HG03039 (cell line): ENCODE results near the gene RGL1.
"Not testable (repeated sequence)": the region's sequence is repeated elsewhere in the genome, so short reads cannot be mapped to it uniquely, and the experiment has no call there.

Experiments used
- ATAC-seq: cut with Tn5 transposase; IDR thresholded peaks from one replicate; pipeline ENCODE4 v1.9.1; 2021; ENCODE audit warnings: mild to moderate bottlenecking, moderate library complexity; ENCODE audit not compliant: unreplicated experiment

The RGL1 gene

DNA sequence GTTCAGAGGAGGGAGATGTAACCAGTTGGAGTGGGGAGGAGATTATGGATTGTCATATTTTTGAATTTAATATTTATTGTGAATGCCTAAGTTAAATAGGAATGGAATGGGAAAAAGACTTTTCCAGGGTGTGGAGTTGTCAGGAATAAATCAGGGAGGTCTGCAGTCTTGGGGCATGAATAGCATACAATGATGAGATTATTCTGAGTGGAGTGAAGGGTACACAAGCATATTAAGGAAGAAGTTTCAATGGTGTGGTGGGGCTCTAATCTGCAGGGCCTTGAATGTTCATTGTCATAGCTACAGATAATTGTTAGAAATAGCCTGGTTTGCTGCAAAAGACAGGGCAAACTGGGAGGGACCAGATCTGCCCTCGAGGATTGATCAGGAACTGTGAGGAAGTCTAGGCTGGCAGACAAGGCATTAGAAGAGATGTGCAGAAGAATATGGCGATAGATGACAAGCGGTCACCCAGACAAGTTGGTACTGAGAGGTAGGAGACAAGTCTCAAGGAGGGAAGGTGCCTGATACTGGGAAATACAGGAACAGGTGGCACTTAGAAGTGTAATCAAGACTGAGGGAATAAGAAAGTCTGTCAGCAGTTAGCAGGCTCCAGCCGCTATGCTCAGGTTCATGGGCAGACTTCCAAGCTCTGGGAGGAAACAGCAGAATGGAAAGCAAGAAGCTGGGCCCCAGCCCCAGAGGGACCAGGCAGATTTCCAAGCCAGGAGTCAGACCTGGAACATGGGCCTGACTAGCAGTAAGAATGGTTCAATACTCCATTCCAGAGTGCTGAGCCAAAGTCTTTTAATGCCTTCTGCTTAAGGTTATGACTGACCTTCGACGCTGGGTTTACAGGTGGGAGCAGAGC, 20.9 kb upstream of the RGL1 start:
- ATAC-seq: no peak

DNA sequence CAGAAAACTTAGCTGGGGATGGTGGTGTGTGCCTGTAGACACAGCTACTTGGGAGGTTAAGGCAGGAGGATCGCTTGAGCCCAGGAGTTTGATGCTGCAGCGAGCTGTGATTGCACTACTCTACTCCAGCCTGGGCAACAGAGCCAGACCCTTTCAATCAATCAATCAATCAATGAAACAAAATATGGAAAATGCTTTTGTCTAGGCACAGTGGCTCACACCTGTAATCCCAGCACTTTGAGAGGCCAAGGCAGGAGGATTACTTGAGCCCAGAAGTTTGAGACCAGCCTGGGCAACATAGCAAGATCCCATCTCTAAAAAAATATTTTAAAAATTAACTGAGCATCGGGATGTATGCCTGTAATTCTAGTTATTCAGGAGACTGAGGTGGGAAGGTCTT, 19.0 kb upstream of the RGL1 start:
- not testable (repeated sequence) for ATAC-seq

DNA sequence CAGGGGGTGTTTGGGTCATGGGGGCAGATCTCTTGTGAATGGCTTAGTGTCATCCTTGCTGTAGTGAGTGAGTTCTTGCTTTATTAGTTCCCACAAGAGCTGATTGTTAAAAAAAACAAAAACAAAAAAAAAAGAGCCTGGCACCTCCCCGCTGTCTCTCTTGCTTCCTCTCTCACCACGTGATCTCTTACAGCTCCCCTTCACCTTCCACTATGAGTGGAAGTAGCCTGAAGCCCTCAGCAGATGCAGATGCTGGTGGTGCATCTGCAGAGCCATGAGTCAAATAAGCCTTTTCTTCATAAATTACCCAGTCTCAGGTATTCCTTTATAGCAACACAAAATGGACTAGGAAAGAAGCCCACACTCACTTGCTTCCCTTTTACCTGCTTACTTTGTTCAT, 17.2 kb upstream of the RGL1 start:
- no peak for ATAC-seq

DNA sequence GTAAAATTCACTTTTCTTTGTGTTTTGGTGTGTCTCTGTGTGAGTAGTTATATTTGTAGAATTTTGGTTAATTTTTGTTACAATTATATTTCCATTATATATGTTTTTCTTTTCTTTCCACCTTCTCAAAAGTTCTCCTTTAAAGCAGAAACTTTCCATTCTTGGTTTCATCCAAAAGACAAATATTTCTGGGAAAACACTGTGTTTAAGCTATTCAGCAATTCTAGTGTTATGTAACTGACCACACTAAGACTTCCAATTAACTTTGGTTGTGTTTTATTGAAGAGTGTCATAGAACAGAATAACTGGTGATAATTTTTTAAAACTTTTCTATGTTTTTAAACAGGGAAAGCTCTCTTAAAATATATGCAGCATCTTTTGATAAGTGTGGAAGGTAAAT, 13.6 kb upstream of the RGL1 start:
- no peak for ATAC-seq

DNA sequence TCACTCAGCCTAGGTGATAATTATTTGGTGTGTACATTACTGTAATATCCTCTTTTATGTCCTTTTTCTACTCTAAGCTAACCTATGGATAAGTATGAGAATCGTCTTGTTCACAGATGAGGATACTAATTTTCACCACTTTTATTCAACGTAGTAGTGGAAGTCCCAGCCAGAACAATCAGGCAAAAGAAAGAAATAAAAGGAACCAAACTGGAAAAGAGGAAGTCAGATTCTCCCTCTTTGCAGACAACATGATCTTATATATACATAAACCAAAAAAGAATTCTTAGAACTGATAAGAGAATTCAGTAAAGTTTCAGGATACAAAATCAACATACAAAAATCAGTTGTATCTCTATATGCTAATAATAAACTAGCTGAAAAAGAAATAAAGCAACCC, 12.6 kb upstream of the RGL1 start:
- ATAC-seq: no peak

DNA sequence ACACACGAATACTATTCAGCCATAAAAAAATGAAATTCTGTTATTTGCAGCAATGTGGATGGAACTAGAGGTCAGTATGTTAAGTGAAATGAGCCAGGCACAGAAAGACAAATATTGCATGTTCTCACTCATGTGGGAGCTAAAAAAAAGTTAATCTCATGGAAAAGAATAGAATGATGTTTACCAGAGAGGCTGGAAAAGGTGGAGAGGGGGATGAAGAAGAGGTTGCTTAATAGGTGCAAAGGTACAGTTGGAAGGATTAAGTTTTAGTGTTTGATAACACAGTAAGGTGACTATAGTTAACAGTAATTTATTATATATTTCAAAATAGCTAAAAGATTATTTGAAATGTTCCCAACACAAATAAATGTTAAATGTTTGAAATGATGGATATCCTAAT, 10.8 kb upstream of the RGL1 start:
- ATAC-seq: no peak

DNA sequence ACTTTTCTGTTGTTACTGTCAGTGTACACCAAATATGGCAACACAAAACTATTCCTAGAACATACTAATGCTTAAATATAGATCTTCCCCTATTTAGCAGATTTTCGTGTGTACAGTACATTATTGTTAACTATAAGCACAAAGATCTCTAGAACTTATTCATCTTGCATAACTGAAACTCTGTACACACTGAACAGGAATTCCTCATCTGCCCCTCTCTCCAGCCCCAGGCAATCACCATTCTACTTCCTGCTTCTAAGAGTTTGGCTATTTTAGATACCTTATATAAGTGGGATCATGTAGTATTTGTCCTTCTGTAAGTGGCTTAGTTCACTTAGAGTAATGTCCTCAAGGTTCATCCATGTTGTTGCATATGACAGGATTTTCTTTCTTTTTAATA, 4.5 kb upstream of the RGL1 start:
- no peak for ATAC-seq

DNA sequence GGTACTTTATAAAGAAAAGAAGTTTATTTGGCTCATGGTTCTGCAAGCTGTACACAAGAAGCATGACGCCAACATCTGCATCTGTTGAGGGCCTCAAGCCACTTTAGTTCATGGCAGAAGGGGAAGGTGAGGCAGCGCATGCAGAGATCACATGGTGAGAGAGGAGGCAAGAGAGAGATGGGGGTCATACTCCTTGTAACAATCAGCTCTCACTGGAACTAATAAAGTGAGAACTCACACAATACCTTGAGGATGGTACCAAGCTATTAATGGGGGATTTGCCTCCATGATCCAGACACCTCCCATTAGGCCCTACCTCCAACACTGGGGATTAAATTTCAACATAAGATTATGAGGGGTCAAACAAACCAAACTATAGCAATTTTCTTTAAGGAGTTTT, 3.3 kb upstream of the RGL1 start:
- ATAC-seq: no peak

DNA sequence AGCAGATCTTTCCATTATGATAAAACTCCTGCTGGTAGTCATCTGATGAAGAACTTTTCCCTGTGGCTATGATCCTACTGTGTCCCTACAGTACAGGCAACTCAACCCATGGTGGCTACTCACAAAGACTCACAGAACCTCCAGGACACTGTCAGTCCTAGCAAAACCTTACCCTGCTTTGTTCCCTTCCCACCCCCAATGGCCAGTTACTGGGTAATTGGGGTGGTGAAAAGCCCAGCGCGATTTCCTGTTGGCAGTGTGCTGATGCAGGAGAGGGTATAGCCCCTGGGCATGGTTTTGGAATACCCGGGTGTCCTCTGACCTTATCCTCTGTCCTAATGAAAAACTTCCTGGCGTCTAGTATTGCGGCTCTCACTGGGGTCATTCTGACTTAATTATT, 533 bp upstream of the RGL1 start:
- no peak for ATAC-seq

DNA sequence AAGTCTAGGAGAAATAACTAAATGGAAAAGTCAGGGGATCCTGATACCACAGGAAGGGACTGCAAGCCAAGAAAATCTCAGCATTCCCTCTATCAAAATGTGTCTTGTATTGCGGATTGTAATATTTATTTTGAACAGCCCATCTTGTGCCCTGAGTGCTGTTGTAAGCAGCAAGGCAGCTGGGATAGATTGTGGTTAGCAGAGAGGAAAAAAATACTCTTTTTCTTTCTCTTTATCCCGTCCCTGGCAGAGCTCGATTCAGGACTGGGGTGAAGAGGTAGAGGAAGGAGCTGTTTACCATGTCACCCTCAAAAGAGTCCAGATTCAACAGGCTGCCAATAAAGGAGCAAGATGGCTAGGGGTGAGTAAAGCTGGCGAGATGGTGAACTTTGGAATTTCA, 1.2 kb downstream of the RGL1 start:
- no peak for ATAC-seq

DNA sequence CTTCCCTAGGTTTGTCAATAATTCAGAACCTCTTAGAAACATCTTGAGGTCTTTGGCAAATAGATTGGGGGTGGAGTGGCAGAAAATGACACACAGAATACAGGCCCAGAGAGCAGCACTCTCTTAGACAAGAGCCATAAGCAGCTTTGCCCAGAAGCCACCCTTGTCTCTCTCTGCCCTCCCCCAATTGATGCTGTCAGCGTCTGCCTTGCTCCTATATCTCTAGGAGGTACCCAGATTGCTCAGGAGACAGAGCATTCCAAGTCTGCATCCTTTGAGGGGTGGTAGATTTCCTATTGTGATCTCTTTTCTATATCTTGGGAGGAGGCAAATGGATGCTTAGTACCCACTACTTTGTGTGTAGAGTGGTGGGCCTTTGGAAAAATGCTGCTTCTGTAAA, 1.8 kb downstream of the RGL1 start:
- ATAC-seq: no peak

DNA sequence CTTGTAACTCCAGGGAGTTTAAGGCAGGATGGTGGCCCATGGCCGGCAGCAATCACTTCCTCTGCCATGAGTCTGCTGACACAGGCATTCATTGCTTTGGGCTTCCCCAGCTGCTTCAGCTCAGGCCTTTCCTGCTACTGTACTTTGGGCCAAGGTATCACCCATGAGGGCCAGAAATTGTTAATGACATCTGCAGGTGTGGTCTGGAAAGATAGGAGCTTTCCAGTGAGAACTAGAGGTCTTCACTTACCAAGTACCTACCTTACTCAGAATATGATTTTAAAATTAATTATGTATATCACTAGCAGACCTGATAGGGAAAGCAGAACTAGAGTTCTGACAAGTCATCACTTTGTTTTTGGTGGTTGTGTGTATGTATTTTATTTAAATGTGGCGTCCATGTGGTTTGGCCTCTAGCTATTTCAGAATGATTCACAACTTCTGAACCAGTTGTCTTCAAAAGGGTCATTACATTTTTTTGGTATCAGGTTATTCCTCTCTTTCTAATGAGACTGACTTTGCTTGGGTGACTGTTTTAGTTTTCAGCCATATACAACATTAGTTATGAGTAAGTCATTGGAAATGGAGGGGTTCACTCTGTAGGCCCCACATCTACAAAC, 2.7 kb downstream of the RGL1 start:
- ATAC-seq: no peak

DNA sequence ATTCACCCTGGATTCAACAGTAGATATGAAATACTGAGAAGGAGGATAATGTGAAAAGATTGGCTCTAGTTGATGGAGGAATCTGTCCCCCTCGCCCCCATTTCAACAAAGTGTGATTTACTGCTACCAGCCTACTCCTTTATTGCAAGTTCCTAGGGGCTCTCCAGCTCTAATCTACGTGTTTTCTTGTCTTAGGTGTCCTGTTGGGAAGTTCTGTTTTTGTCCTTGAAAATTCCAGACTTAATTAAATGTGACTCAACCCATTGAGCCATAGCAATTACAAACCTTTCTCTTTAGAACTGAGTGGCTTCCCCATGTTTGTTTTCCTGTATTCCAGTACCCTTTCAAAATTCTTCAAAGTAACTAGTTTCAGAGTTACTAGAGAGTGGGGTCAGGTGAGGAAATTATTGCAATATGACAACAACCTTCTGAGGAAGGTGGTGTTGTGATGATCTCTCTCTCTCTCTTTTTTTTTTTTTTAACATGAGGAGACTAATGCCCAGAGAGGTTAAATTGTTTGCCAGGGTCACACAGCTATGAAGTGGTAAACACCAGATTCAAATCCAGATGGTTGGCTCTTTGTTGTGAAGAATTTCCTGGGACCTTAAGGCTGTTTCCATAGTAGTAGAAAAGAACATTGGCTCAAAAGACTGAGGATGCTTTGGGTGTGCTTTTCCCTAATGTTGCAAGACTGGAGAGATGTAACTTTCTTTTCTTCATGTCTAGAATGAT, 3.5 kb downstream of the RGL1 start:
- no peak for ATAC-seq

DNA sequence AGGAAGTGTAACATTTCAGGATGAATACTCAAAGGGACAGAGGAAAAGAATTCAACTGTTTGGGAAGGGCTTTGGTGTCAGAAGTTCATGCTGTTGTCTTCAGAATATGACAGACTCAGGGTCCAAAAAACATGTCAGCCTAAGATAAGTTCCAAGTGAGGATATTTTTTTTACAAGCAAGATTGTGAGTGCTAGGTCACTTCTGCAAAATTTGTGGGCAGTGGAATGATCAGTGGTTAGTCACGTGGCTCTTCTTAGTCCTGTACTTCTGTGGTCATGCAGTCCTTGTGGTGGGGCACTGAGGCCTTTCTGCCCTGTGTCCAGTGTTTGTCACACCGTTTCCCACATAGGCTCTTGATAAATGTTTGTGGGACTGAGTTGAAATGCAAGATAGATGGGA, 5.2 kb downstream of the RGL1 start:
- no peak for ATAC-seq

DNA sequence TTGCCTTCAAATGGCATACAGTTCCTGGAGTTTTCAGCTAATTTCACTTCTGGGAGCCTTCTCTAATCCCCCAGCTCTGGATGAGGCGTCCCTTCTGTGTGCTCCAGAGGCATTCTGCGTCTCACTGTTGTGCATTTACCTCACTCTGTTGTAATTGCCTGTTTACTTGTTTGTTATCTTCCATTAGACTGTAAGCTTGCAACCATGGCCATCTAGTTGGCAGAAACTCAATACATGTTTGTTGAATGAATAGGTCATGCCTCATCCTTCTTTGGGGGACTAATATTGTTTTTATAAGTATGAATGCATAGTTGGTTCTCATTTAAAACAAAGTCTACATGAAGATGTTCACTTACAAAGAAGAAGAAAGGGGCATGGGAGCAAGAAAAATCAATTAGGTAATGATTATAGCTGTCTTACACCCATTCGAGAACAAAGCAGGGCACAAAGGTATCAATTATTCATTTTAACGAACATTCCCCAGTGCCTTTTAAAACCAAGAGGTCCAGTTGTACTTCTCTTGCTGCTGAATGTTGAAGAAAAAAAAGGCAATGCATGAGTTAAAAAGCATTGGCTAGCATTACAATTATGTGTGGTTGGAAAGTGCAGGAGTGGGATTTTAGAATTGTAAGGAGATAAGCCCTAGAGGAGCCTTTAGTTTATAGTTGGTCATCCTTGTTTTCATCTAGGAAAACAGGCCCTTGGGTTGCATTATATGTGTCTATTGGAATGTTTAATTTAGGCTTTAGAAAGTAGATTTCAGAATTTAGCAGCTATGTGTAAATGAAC, 6.0 kb downstream of the RGL1 start:
- ATAC-seq: no peak

DNA sequence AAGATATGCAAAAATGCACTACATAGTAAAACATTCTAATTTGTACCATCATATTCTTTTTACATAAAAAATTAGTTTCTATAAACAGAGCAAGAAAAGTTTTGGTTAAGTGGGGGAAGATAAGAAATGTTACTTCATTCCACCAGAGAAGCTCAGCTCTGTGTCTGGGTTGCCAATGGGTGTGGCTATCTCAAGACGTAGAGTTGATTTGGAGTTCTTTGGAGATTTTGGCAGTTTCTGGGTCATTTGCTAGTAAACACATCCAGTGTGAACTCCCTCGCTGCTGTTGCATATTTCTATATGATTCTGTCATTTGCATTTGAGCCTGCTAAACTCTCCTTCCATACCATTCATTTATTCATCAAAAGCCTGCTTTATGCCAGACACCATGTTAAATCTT, 7.2 kb downstream of the RGL1 start:
- no peak for ATAC-seq

DNA sequence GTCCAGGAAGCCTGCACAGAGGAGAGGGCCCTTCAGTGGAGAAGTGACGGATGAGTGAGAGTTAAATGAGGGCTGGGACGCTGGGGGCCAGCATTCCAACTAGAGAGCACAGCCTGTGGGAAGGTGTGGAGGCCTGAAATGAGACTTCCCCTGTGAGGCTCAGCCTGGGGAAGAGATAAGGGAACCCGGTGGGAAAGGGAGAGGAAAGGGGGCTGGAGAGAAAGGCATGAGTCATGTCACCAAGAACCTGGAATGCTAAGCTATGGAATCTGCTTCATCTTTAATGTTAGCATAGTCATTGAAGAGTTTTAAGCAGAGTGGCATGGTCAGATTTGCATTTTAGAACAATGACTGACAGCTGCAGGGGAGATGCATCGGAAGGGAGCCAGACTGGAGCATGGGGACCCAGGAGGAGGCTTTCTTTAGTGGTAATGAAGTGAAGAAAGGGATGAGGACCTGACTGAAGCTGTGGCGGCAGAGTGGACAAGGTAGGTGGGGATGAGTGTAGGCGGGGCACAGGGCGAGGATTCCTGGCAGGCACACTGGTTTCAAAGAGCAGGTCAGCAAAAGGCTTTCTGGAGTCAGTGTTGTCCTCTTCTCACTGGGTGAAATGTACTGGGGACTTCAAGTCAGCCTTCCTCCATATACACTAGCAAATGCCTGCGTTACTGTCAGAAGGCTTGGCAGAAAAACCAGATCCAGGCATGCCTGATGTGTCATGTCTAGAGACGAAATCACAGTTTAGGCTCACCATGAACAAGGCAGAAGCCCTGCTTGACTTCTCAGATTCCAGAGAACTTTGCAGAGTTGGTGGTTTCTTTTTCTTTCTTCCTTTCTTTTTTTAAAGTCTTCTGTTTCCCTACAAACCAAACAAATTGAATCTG, 8.0 kb downstream of the RGL1 start:
- ATAC-seq: no peak

DNA sequence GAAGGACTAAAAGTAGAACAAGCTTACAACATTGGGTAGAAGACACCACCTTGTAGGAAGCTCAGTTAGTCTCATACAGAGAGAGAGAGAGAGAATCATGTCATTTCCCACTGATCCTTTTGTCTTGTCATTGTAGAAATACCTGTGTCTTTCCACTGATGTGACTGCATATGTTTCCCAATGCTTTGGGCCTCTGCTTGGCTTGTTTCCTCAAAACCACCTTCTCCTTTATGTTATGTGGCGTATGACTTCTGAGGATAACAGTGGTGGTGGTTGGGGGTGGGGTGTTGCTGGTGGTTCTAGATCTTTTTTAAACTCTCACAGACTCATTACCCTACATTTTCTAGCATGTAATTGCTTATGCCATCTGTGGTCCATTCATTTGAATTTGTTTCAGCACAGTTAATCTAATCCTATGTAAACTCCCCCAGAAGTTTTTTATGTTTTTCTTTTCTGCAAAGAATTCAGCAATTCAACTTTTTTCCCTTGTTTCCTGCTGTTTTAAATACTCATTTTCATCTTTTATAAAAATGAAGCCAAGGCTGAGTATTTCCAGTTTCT, 9.3 kb downstream of the RGL1 start:
- ATAC-seq: no peak

DNA sequence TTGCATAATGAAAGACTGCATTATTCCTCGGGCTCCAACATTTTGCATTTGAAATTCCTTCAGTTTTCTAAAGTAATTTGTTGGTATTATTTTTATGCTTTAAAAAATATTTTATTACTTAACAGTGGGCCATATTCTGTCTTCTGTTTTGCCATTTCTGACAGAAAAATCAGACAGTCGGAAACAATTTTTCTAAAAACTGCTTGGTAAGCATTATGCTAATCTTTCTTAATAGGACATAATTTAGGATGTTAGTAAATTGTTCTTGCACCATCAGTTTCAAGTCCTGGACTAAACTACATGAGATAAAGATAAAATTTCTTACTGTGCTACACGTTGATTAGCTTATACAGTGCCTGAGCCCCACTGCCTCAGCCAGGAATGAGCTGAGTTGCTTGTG, 11.2 kb downstream of the RGL1 start:
- ATAC-seq: no peak
